Right forelimb (tissue), 1 donor: ENCODE data around the gene BLNK.
"Not testable (repeated sequence)": the region's sequence is repeated elsewhere in the genome, so short reads cannot be mapped to it uniquely, and the experiment has no call there.

Experiments used
- DNase-seq: peaks from one replicate; pipeline ENCODE4 v3.0.0-alpha.2; 2018

Gene BLNK

GRCh38 chr10:96271016-96271815 lies at the start of gene BLNK:
Gene BLNK, minus strand, starts transcription at chr10:96271569. Its CDS starts 171 bp downstream, at chr10:96271398.
- DNase-seq, result no peak

GRCh38 chr10:96319754-96320474 lies 48.5 kb upstream of the BLNK start:
- no peak for DNase-seq

- no peak for DNase-seq
Observed at GRCh38 chr10:96317067-96317833, 45.9 kb upstream of the BLNK start.

GRCh38 chr10:96313344-96313743 lies 42.0 kb upstream of the BLNK start:
- no peak for DNase-seq

- DNase-seq, result no peak
Observed at GRCh38 chr10:96311180-96311715, 39.9 kb upstream of the BLNK start.

- no peak for DNase-seq
Observed at GRCh38 chr10:96310321-96310669, 38.9 kb upstream of the BLNK start.

- no peak for DNase-seq
Observed at GRCh38 chr10:96309628-96310320, 38.4 kb upstream of the BLNK start.

GRCh38 chr10:96308854-96309253 lies 37.5 kb upstream of the BLNK start:
- DNase-seq, result not testable (repeated sequence)

- no peak for DNase-seq
Observed at GRCh38 chr10:96306516-96306915, 35.1 kb upstream of the BLNK start.

- DNase-seq, result no peak
Observed at GRCh38 chr10:96305019-96305418, 33.6 kb upstream of the BLNK start.

- no peak for DNase-seq
Observed at GRCh38 chr10:96304230-96304629, 32.9 kb upstream of the BLNK start, which contains the start of gene DNTT. Gene DNTT, plus strand, starts transcription at chr10:96304434. Its CDS starts 64 bp downstream, at chr10:96304498.

GRCh38 chr10:96301616-96302015 lies 30.2 kb upstream of the BLNK start:
- no peak for DNase-seq

GRCh38 chr10:96299383-96299782 lies 28.0 kb upstream of the BLNK start:
- DNase-seq, result no peak

GRCh38 chr10:96298362-96298761 lies 27.0 kb upstream of the BLNK start:
- no peak for DNase-seq

GRCh38 chr10:96297486-96297885 lies 26.1 kb upstream of the BLNK start:
- DNase-seq, result no peak

- DNase-seq, result no peak
Observed at GRCh38 chr10:96295475-96295874, 24.1 kb upstream of the BLNK start.

- no peak for DNase-seq
Observed at GRCh38 chr10:96292971-96293920, 21.9 kb upstream of the BLNK start.

GRCh38 chr10:96290368-96291133 lies 19.2 kb upstream of the BLNK start:
- no peak for DNase-seq

- DNase-seq, result no peak
Observed at GRCh38 chr10:96289218-96289910, 18.0 kb upstream of the BLNK start.

GRCh38 chr10:96288151-96288621 lies 16.8 kb upstream of the BLNK start:
- no peak for DNase-seq
